ENCODE measurements around the gene HDAC5.

Gene HDAC5

GRCh38 chr17:44119062-44119461 is 4.4 kb downstream of the HDAC5 start:
- H3K4me2 ChIP-seq (ENCODE audit: low read length), result no peak overlapping the region
- H3K4me3 ChIP-seq (ENCODE audit: low read length), result no peak overlapping the region
- H3K79me2 ChIP-seq (ENCODE audit: low read length), result no peaks in the 10 kb centered on the region
- no peak overlapping the region for H3K9ac ChIP-seq (ENCODE audit: low read length)
- H3K36me3 ChIP-seq (replicated peaks; ENCODE audit: low read depth, low read length), result no peaks in the 10 kb centered on the region
- H2AFZ ChIP-seq (ENCODE audit: low read depth, low read length), result no peak overlapping the region
- TF ChIP-seq EZH2phosphoT487 (IDR thresholded peaks at IDR 0.05; ENCODE audit: low read depth), result no peak
- TF ChIP-seq, protein P1, sequence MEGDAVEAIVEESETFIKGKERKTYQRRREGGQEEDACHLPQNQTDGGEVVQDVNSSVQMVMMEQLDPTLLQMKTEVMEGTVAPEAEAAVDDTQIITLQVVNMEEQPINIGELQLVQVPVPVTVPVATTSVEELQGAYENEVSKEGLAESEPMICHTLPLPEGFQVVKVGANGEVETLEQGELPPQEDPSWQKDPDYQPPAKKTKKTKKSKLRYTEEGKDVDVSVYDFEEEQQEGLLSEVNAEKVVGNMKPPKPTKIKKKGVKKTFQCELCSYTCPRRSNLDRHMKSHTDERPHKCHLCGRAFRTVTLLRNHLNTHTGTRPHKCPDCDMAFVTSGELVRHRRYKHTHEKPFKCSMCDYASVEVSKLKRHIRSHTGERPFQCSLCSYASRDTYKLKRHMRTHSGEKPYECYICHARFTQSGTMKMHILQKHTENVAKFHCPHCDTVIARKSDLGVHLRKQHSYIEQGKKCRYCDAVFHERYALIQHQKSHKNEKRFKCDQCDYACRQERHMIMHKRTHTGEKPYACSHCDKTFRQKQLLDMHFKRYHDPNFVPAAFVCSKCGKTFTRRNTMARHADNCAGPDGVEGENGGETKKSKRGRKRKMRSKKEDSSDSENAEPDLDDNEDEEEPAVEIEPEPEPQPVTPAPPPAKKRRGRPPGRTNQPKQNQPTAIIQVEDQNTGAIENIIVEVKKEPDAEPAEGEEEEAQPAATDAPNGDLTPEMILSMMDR (IDR thresholded peaks at IDR 0.05; ENCODE audit: low read depth, low read length), result no peak
- peaks cover 9% of the 10 kb centered on the region; the same call in 1 of the 2 replicates for H4K20me1 ChIP-seq (ENCODE audit: insufficient read depth, low read length)
- no peak overlapping the region for H3K27ac ChIP-seq (ENCODE audit: low read length)
- peaks cover 7% of the 10 kb centered on the region for H3K4me1 ChIP-seq (ENCODE audit: low read length)
- peaks cover 4% of the 10 kb centered on the region; the same call in 1 of the 2 replicates for H3K27me3 ChIP-seq (ENCODE audit: low read depth, low read length)
- no peaks in the 10 kb centered on the region for H3K9me3 ChIP-seq (ENCODE audit: insufficient read depth, low read length)

DNA sequence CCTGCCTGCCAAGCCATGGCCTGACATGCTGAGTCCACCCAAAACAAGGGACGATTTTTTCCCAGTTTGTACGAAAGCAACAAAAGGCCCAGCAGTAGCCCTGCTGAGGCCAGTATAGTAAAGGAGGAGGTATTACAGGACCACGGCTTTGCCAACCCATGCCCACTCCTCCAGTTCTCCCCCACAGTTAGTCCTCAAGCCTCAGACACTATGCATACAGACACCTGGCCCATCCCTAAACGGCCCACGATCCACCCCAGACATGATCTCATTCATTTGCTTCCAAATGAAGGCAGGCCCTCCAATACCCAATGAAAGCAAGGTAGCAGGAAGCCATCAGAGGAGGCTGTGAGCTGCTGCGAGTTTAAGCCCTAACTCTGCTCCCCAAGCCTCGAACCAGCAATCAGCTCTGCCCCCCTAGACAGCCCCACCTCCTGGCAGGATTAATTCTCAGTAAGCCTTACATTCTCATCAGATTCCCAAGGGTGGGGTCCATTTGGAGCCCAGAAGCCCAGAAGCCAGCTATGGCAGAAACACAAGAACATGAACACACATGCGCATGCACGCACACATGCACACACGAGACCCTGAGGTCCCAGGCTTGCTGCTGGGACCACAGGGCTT is 4.9 kb downstream of the HDAC5 start:
- Histone ChIP-seq H3K36me3 (replicated peaks; ENCODE audit: low read depth, low read length) (no peaks in the 10 kb centered on the region), H3K9ac (ENCODE audit: low read length) (no peak overlapping the region), H3K27ac (ENCODE audit: low read length) (no peak overlapping the region), H3K4me2 (ENCODE audit: low read length) (no peak overlapping the region), H2AFZ (ENCODE audit: low read depth, low read length) (no peak overlapping the region), H3K4me1 (ENCODE audit: low read length) (peaks cover 7% of the 10 kb centered on the region), H3K9me3 (ENCODE audit: insufficient read depth, low read length) (no peaks in the 10 kb centered on the region), H3K27me3 (ENCODE audit: low read depth, low read length) (peaks cover 4% of the 10 kb centered on the region; the same call in 1 of the 2 replicates), H3K79me2 (ENCODE audit: low read length) (no peaks in the 10 kb centered on the region), H3K4me3 (ENCODE audit: low read length) (no peak overlapping the region), H4K20me1 (ENCODE audit: insufficient read depth, low read length) (peaks cover 9% of the 10 kb centered on the region; the same call in 1 of the 2 replicates)
- TF ChIP-seq, protein P1 (IDR thresholded peaks at IDR 0.05; ENCODE audit: low read depth, low read length), result no peak

DNA sequence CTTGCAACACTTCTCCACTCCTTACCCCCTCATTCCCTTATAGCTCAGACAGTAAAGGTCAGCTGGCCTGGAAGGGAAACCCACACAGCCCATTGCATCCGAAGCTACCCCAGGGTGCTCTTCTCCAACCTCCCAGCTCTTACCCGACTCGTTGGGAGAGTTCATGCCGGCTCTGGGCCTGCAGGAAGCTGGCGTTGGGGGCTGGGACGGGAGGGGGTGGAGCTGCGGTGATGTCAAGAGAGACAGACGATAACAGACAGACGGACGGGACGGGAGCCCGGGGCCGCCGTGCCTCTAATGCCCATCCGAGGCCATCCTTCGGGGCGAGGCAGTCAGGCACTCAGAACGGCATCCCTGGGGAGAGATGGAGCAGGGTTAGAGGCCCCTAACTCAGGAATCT is 6.1 kb downstream of the HDAC5 start:
- H2AFZ ChIP-seq (ENCODE audit: low read depth, low read length), result no peak overlapping the region
- H3K79me2 ChIP-seq (ENCODE audit: low read length), result no peaks in the 10 kb centered on the region
- no peak overlapping the region for H3K4me2 ChIP-seq (ENCODE audit: low read length)
- H4K20me1 ChIP-seq (ENCODE audit: insufficient read depth, low read length), result peaks cover 9% of the 10 kb centered on the region; the same call in 1 of the 2 replicates
- H3K27me3 ChIP-seq (ENCODE audit: low read depth, low read length), result peaks cover 2% of the 10 kb centered on the region; the same call in 1 of the 2 replicates
- no peak overlapping the region for H3K4me3 ChIP-seq (ENCODE audit: low read length)
- H3K9me3 ChIP-seq (ENCODE audit: insufficient read depth, low read length), result no peaks in the 10 kb centered on the region
- no peaks in the 10 kb centered on the region for H3K36me3 ChIP-seq (replicated peaks; ENCODE audit: low read depth, low read length)
- TF ChIP-seq EZH2phosphoT487 (IDR thresholded peaks at IDR 0.05; ENCODE audit: low read depth), result no peak
- TF ChIP-seq, protein P1 (IDR thresholded peaks at IDR 0.05; ENCODE audit: low read depth, low read length), result no peak
- no peak overlapping the region for H3K9ac ChIP-seq (ENCODE audit: low read length)
- H3K4me1 ChIP-seq (ENCODE audit: low read length), result peaks cover 2% of the 10 kb centered on the region
- H3K27ac ChIP-seq (ENCODE audit: low read length), result no peak overlapping the region

GRCh38 chr17:44115585-44116415 is 7.6 kb downstream of the HDAC5 start:
- Histone ChIP-seq H3K36me3 (replicated peaks; ENCODE audit: low read depth, low read length) (no peaks in the 10 kb centered on the region), H3K9me3 (ENCODE audit: insufficient read depth, low read length) (no peaks in the 10 kb centered on the region), H3K27ac (ENCODE audit: low read length) (no peak overlapping the region), H3K4me1 (ENCODE audit: low read length) (peaks cover 13% of the 10 kb centered on the region), H3K4me3 (ENCODE audit: low read length) (no peak overlapping the region), H4K20me1 (ENCODE audit: insufficient read depth, low read length) (peaks cover 9% of the 10 kb centered on the region; the same call in 1 of the 2 replicates), H3K9ac (ENCODE audit: low read length) (no peak overlapping the region), H2AFZ (ENCODE audit: low read depth, low read length) (no peak overlapping the region), H3K4me2 (ENCODE audit: low read length) (no peak overlapping the region), H3K27me3 (ENCODE audit: low read depth, low read length) (no peaks in the 10 kb centered on the region), H3K79me2 (ENCODE audit: low read length) (no peaks in the 10 kb centered on the region)
- TF ChIP-seq EZH2phosphoT487 (IDR thresholded peaks at IDR 0.05; ENCODE audit: low read depth), result no peak
- TF ChIP-seq, protein P1 (IDR thresholded peaks at IDR 0.05; ENCODE audit: low read depth, low read length), result peak; percentile 61

All from OCI-LY3 (cell line).